ENCODE results near the gene LMO7. TPM values are rescaled to one million over a fixed set of nuclear protein-coding genes. Genes with fewer than 3 reads are reported as not detected.

The LMO7 gene
- total and polyA plus RNA-seq, 2 of the 4 experiments (the other 2 are of a cell fraction), result 266 to 367 TPM

- peaks cover 3% of the 10 kb centered on the region for H3K36me3 ChIP-seq (ENCODE audit: control insufficient read depth, insufficient read depth, low read length)
- H3K4me1 ChIP-seq (ENCODE audit: control insufficient read depth, insufficient read depth, low read length), result peaks cover 8% of the 10 kb centered on the region
- no peak overlapping the region; the same call in 1 of the 2 replicates for H3K23ac ChIP-seq (ENCODE audit: low read depth, low read length)
- ChIA-PET POLR2A (ENCODE audit: unreplicated experiment) (no interaction called here), CTCF (interaction anchor here (0.6 kb wide), 1 partner anchor 416 kb away, joined by 4 read pairs; no protein-coding TSS in a partner anchor)
- H2BK120ac ChIP-seq (ENCODE audit: low read depth, low read length), result no peak overlapping the region
- H2AK5ac ChIP-seq (ENCODE audit: low read depth, low read length), result no peak overlapping the region
- H3K4me2 ChIP-seq (ENCODE audit: low read depth, low read length), result no peak overlapping the region
- no peak overlapping the region for H3K4ac ChIP-seq (ENCODE audit: low read depth, low read length)
- no peak overlapping the region for H2BK5ac ChIP-seq (ENCODE audit: low read depth, low read length, poor library complexity, severe bottlenecking)
- BruUV-seq (replicated peaks), result no TSS peak
- no peak overlapping the region for H4K91ac ChIP-seq (ENCODE audit: insufficient read depth, low read depth, low read length)
- in situ Hi-C loops (cut with MboI; ENCODE audit: low sequenced_read_pairs), result no loop called here
- H4K20me1 ChIP-seq (ENCODE audit: insufficient read depth, low read length), result peaks cover 43% of the 10 kb centered on the region; the same call in 1 of the 2 replicates
- no peak overlapping the region for H2BK15ac ChIP-seq (ENCODE audit: low read depth, low read length)
- no peaks in the 10 kb centered on the region for H3K27me3 ChIP-seq (ENCODE audit: control insufficient read depth, insufficient read depth, low read length)
- no peak overlapping the region for H2AK9ac ChIP-seq (replicated peaks; ENCODE audit: low read depth, low read length, poor library complexity)
- H3K9me1 ChIP-seq (ENCODE audit: insufficient read depth, low read length), result peaks cover 3% of the 10 kb centered on the region; the same call in 1 of the 2 replicates
- intact Hi-C loops (cut with micrococcal nuclease), result no loop called here
- H2BK20ac ChIP-seq (ENCODE audit: low read depth, low read length), result no peak overlapping the region
- H3K27ac ChIP-seq (ENCODE audit: insufficient read depth, low read length), result no peak overlapping the region
- H2AFZ ChIP-seq (replicated peaks; ENCODE audit: low read length, poor library complexity), result no peak overlapping the region
- TF ChIP-seq, protein P1, sequence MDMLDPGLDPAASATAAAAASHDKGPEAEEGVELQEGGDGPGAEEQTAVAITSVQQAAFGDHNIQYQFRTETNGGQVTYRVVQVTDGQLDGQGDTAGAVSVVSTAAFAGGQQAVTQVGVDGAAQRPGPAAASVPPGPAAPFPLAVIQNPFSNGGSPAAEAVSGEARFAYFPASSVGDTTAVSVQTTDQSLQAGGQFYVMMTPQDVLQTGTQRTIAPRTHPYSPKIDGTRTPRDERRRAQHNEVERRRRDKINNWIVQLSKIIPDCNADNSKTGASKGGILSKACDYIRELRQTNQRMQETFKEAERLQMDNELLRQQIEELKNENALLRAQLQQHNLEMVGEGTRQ (IDR thresholded peaks at IDR 0.05; ENCODE audit: low read depth, low read length), result no peak
- TF ChIP-seq SMC3 (IDR thresholded peaks at IDR 0.05; ENCODE audit: low read depth, low read length), result no peak
- no peak for TF ChIP-seq MAZ (IDR thresholded peaks at IDR 0.05; ENCODE audit: borderline replicate concordance, low read depth, low read length)
- TF ChIP-seq CHD1 (IDR thresholded peaks at IDR 0.05; ENCODE audit: low read depth, low read length), result no peak
- TF ChIP-seq MAFK (IDR thresholded peaks at IDR 0.05; ENCODE audit: low read depth, low read length), result no peak
- TF ChIP-seq, protein P2, sequence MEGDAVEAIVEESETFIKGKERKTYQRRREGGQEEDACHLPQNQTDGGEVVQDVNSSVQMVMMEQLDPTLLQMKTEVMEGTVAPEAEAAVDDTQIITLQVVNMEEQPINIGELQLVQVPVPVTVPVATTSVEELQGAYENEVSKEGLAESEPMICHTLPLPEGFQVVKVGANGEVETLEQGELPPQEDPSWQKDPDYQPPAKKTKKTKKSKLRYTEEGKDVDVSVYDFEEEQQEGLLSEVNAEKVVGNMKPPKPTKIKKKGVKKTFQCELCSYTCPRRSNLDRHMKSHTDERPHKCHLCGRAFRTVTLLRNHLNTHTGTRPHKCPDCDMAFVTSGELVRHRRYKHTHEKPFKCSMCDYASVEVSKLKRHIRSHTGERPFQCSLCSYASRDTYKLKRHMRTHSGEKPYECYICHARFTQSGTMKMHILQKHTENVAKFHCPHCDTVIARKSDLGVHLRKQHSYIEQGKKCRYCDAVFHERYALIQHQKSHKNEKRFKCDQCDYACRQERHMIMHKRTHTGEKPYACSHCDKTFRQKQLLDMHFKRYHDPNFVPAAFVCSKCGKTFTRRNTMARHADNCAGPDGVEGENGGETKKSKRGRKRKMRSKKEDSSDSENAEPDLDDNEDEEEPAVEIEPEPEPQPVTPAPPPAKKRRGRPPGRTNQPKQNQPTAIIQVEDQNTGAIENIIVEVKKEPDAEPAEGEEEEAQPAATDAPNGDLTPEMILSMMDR (conservative IDR thresholded peaks at IDR 0.05; ENCODE audit: low read depth, low read length), result no peak
- no peak for TF ChIP-seq POLR2A (IDR thresholded peaks at IDR 0.05; ENCODE audit: low read depth, low read length)
- TF ChIP-seq CEBPB (IDR thresholded peaks at IDR 0.05; ENCODE audit: low read depth, low read length), result no peak
- TF ChIP-seq BHLHE40 (IDR thresholded peaks at IDR 0.05; ENCODE audit: low read depth, low read length), result no peak
- no peak for TF ChIP-seq FOS (IDR thresholded peaks at IDR 0.05; ENCODE audit: low read depth, low read length)
- no peak for TF ChIP-seq RCOR1 (IDR thresholded peaks at IDR 0.05; ENCODE audit: insufficient replicate concordance, low read length)
- no peak for TF ChIP-seq MXI1 (IDR thresholded peaks at IDR 0.05; ENCODE audit: borderline replicate concordance, low read depth, low read length)
- TF ChIP-seq RFX5 (IDR thresholded peaks at IDR 0.05; ENCODE audit: low read depth, low read length), result no peak
- TF ChIP-seq RAD21 (IDR thresholded peaks at IDR 0.05; ENCODE audit: low read length), result no peak
- H3K56ac ChIP-seq (ENCODE audit: extremely low read depth, insufficient read depth, low read length), result no peak overlapping the region
- H3K9ac ChIP-seq (ENCODE audit: low read depth, low read length), result no peak overlapping the region
- H4K5ac ChIP-seq (ENCODE audit: low read depth, low read length), result no peak overlapping the region
- no CpG with 5 or more reads among the region's 3 CpGs for WGBS, 2 experiments (ENCODE audit: extremely low coverage in 2 of 2, insufficient read length in 1 of 2)
- DNase-seq, result no peak
- no peak overlapping the region for H3K14ac ChIP-seq (replicated peaks; ENCODE audit: low read depth, low read length)
- dilution Hi-C loops (cut with HindIII; ENCODE audit: low sequenced_read_pairs, unreplicated experiment), result no loop called here
- no peak for ATAC-seq (ENCODE audit: low read depth)
- no peak overlapping the region for H3K4me3 ChIP-seq (ENCODE audit: insufficient read depth, low read depth, low read length)
- no peak overlapping the region for H4K8ac ChIP-seq (ENCODE audit: low read depth in 2 of 2, low read length in 2 of 2)
- H3K18ac ChIP-seq (ENCODE audit: low read depth, low read length), result no peak overlapping the region
- peaks cover 26 to 55% of the 10 kb centered on the region in 2 experiments for H3K79me1 ChIP-seq (ENCODE audit: low read depth in 1 of 2, low read length in 2 of 2)
- H3K9me3 ChIP-seq (ENCODE audit: control insufficient read depth, insufficient read depth, low read length), result peaks cover 3% of the 10 kb centered on the region; the same call in 1 of the 2 replicates
These were observed 143.3 kb downstream of the LMO7 start for GRCh38 chr13:75779393-75779792.
